IgD-negative memory B cell (primary cell): ENCODE results near the gene COG1. TPM values are rescaled to one million over a fixed set of nuclear protein-coding genes. Genes with fewer than 3 reads are reported as not detected.

ENCODE experiments used
- H3K27ac Mint-ChIP-seq, 3 donors: one replicate each; pipeline ENCODE4 v1.8.0; 2020 to 2022; ENCODE audit warnings: mild to moderate bottlenecking in 3 of 3, mixed read lengths in 3 of 3, moderate library complexity in 1 of 3
- H3K27me3 Mint-ChIP-seq: one replicate; pipeline ENCODE4 v1.8.0; 2021; ENCODE audit warnings: mixed read lengths
- H3K36me3 Mint-ChIP-seq: one replicate; pipeline ENCODE4 v1.8.0; 2020; ENCODE audit warnings: mild to moderate bottlenecking, mixed read lengths
- H3K4me1 Mint-ChIP-seq, 3 donors: one replicate each; pipeline ENCODE4 v1.8.0; 2020 to 2022; ENCODE audit warnings: mixed read lengths in 3 of 3, mild to moderate bottlenecking in 1 of 3
- H3K4me3 Mint-ChIP-seq, 4 donors: one replicate each; pipeline ENCODE4 v1.8.0; 2020 to 2022; ENCODE audit warnings: mild to moderate bottlenecking in 4 of 4, mixed read lengths in 4 of 4, moderate library complexity in 3 of 4
- H3K9me3 Mint-ChIP-seq, 3 donors: one replicate each; pipeline ENCODE4 v1.8.0; 2020 to 2021; ENCODE audit warnings: mixed read lengths in 3 of 3, mild to moderate bottlenecking in 1 of 3
- polyA plus RNA-seq: library from polyadenylated mRNA; unstranded; fragments of 300-500 nt; fragmentation: Illumina TruSeq; gene quantifications from one replicate; pipeline ENCODE4 v1.2.3, GENCODE V29; 2021

COG1 gene
- polyA plus RNA-seq, 1 donor from 2014 or later = 24.3 TPM

GRCh38 chr17:73199751-73200317 lies 7.0 kb downstream of the COG1 start:
- Mint-ChIP-seq H3K27ac (no peak overlapping the region), H3K36me3 (peaks cover 3% of the 10 kb centered on the region), H3K4me3 (no peak overlapping the region), H3K9me3 (no peaks in the 10 kb centered on the region), H3K4me1 (peaks cover 3 to 6% (median 6%) of the 10 kb centered on the region in 3 donors), H3K27me3 (no peaks in the 10 kb centered on the region)

- peaks cover 3% of the 10 kb centered on the region for H3K36me3 Mint-ChIP-seq
- no peaks in the 10 kb centered on the region for H3K27me3 Mint-ChIP-seq
Measured at GRCh38 chr17:73200476-73200875, 7.6 kb downstream of the COG1 start.

GRCh38 chr17:73201215-73202069 lies 8.6 kb downstream of the COG1 start:
- Mint-ChIP-seq H3K9me3 (no peaks in the 10 kb centered on the region), H3K27me3 (no peaks in the 10 kb centered on the region), H3K4me3 (no peak overlapping the region), H3K27ac (no peak overlapping the region), H3K36me3 (peaks cover 4% of the 10 kb centered on the region), H3K4me1 (peaks cover 3 to 5% (median 4%) of the 10 kb centered on the region in 3 donors)

More at GRCh38 chr17:73200476-73200875, 7.6 kb downstream of the COG1 start:
- no peak overlapping the region for H3K4me3 Mint-ChIP-seq
- H3K9me3 Mint-ChIP-seq = no peaks in the 10 kb centered on the region
- peaks cover 3 to 6% (median 6%) of the 10 kb centered on the region in 3 donors for H3K4me1 Mint-ChIP-seq
- H3K27ac Mint-ChIP-seq = peak overlapping the region in 1 of 3 donors; percentile 35

GRCh38 chr17:73203135-73203787 lies 10.4 kb downstream of the COG1 start:
- Mint-ChIP-seq H3K9me3 (no peaks in the 10 kb centered on the region), H3K4me3 (no peak overlapping the region), H3K36me3 (peaks cover 3% of the 10 kb centered on the region), H3K27me3 (no peaks in the 10 kb centered on the region), H3K4me1 (peaks cover 0 to 2% (median 0%) of the 10 kb centered on the region in 3 donors), H3K27ac (peak overlapping the region in 1 of 3 donors; percentile 21)

- H3K27me3 Mint-ChIP-seq = no peaks in the 10 kb centered on the region
- H3K27ac Mint-ChIP-seq = peak overlapping the region in 2 of 3 donors; percentile 51 to 78
- no peak overlapping the region for H3K4me3 Mint-ChIP-seq
- peaks cover 3% of the 10 kb centered on the region for H3K36me3 Mint-ChIP-seq
- H3K9me3 Mint-ChIP-seq = no peaks in the 10 kb centered on the region
- peaks cover 0 to 2% (median 0%) of the 10 kb centered on the region in 3 donors for H3K4me1 Mint-ChIP-seq
Measured at GRCh38 chr17:73203788-73204479, 11.1 kb downstream of the COG1 start.

- Mint-ChIP-seq H3K4me3 (no peak overlapping the region), H3K27me3 (no peaks in the 10 kb centered on the region), H3K27ac (peak overlapping the region in 1 of 3 donors; percentile 27), H3K36me3 (peaks cover 3% of the 10 kb centered on the region), H3K9me3 (no peaks in the 10 kb centered on the region), H3K4me1 (peaks cover 0 to 2% (median 0%) of the 10 kb centered on the region in 3 donors)
Measured at GRCh38 chr17:73205459-73205961, 12.7 kb downstream of the COG1 start.

GRCh38 chr17:73208139-73208827 lies 15.4 kb downstream of the COG1 start:
- H3K4me1 Mint-ChIP-seq = peaks cover 0 to 2% (median 0%) of the 10 kb centered on the region in 3 donors
- no peak overlapping the region for H3K4me3 Mint-ChIP-seq
- no peaks in the 10 kb centered on the region for H3K27me3 Mint-ChIP-seq
- no peaks in the 10 kb centered on the region for H3K9me3 Mint-ChIP-seq
- peaks cover 3% of the 10 kb centered on the region for H3K36me3 Mint-ChIP-seq
- no peak overlapping the region for H3K27ac Mint-ChIP-seq

GRCh38 chr17:73209436-73209835 lies 16.6 kb downstream of the COG1 start:
- Mint-ChIP-seq H3K4me1 (peaks cover 0 to 2% (median 0%) of the 10 kb centered on the region in 3 donors), H3K27me3 (no peaks in the 10 kb centered on the region), H3K9me3 (no peaks in the 10 kb centered on the region), H3K36me3 (peaks cover 5% of the 10 kb centered on the region), H3K27ac (peak overlapping the region in 1 of 3 donors; percentile 10), H3K4me3 (no peak overlapping the region)

GRCh38 chr17:73210002-73210678 lies 17.3 kb downstream of the COG1 start:
- Mint-ChIP-seq H3K4me3 (no peak overlapping the region), H3K27me3 (no peaks in the 10 kb centered on the region), H3K36me3 (peaks cover 5% of the 10 kb centered on the region), H3K9me3 (no peaks in the 10 kb centered on the region), H3K4me1 (peaks cover 0 to 2% (median 0%) of the 10 kb centered on the region in 3 donors), H3K27ac (peak overlapping the region in 2 of 3 donors; percentile 1 to 71)

GRCh38 chr17:73211745-73212144 lies 18.9 kb downstream of the COG1 start:
- H3K27me3 Mint-ChIP-seq = no peaks in the 10 kb centered on the region
- H3K36me3 Mint-ChIP-seq = peaks cover 2% of the 10 kb centered on the region
- no peak overlapping the region for H3K27ac Mint-ChIP-seq
- H3K4me1 Mint-ChIP-seq = peaks cover 0 to 6% (median 4%) of the 10 kb centered on the region in 3 donors
- no peak overlapping the region for H3K4me3 Mint-ChIP-seq
- H3K9me3 Mint-ChIP-seq = no peaks in the 10 kb centered on the region

GRCh38 chr17:73214008-73214407 lies 21.2 kb downstream of the COG1 start:
- Mint-ChIP-seq H3K27ac (peak overlapping the region in 1 of 3 donors; percentile 67), H3K9me3 (no peaks in the 10 kb centered on the region), H3K4me1 (peaks cover 0 to 7% (median 6%) of the 10 kb centered on the region in 3 donors), H3K27me3 (no peaks in the 10 kb centered on the region), H3K4me3 (no peak overlapping the region), H3K36me3 (peaks cover 2% of the 10 kb centered on the region)

GRCh38 chr17:73214851-73215250 lies 22.0 kb downstream of the COG1 start:
- Mint-ChIP-seq H3K27me3 (no peaks in the 10 kb centered on the region), H3K4me1 (peaks cover 0 to 8% (median 6%) of the 10 kb centered on the region in 3 donors), H3K27ac (no peak overlapping the region), H3K36me3 (peaks cover 2% of the 10 kb centered on the region), H3K9me3 (no peaks in the 10 kb centered on the region), H3K4me3 (no peak overlapping the region)

GRCh38 chr17:73215447-73215846 lies 22.6 kb downstream of the COG1 start:
- Mint-ChIP-seq H3K4me3 (no peak overlapping the region), H3K36me3 (peaks cover 2% of the 10 kb centered on the region), H3K27ac (peak overlapping the region in 1 of 3 donors; percentile 59), H3K9me3 (no peaks in the 10 kb centered on the region), H3K4me1 (peaks cover 0 to 8% (median 6%) of the 10 kb centered on the region in 3 donors), H3K27me3 (no peaks in the 10 kb centered on the region)
